ENCODE results near the gene CFAP73. TPM values are rescaled to one million over a fixed set of nuclear protein-coding genes. Genes with fewer than 3 reads are reported as not detected.

The CFAP73 gene
- polyA plus RNA-seq, 1 of the 3 experiments (the other 2 are of a cell fraction), result not detected

- no peak overlapping the region for H3K4me3 ChIP-seq (ENCODE audit: low read depth in 2 of 2, low read length in 1 of 2)
- DNase-seq, result no peak
- H3K9ac ChIP-seq, result no peak overlapping the region
- H2AFZ ChIP-seq (ENCODE audit: low read depth), result no peak overlapping the region
- no peak overlapping the region for H3K4me2 ChIP-seq
- H3K36me3 ChIP-seq (replicated peaks in 1 of 2; ENCODE audit: control insufficient read depth in 1 of 2, insufficient read depth in 2 of 2, low read length in 1 of 2), result no peaks in the 10 kb centered on the region
- H3K4me1 ChIP-seq (ENCODE audit: control insufficient read depth in 1 of 2, insufficient read depth in 2 of 2, low read depth in 1 of 2, low read length in 1 of 2), result peaks cover 0 to 7% of the 10 kb centered on the region in 2 experiments; a peak in 1 of 4 replicates
- no peaks in the 10 kb centered on the region for H3K79me2 ChIP-seq (ENCODE audit: insufficient read depth)
- CTCF ChIA-PET, result interaction anchor here (0.7 to 3.0 kb wide), 7 partner anchors 10 to 71 kb away, joined by 3 to 12 read pairs (median 4); no protein-coding TSS in a partner anchor
- H3F3A ChIP-seq (replicated peaks; ENCODE audit: insufficient read depth), result no peaks in the 10 kb centered on the region
- POLR2A ChIA-PET, result no interaction called here
- TF ChIP-seq IRF3 (IDR thresholded peaks at IDR 0.05; ENCODE audit: low read depth, low read length), result no peak
- TF ChIP-seq POLR2AphosphoS5 (IDR thresholded peaks at IDR 0.05; ENCODE audit: low read depth, low read length), result no peak
- TF ChIP-seq NFIC (IDR thresholded peaks at IDR 0.05; ENCODE audit: borderline replicate concordance), result no peak
- no peak for TF ChIP-seq TAF1 (IDR thresholded peaks at IDR 0.05; ENCODE audit: borderline replicate concordance, low read depth, low read length)
- TF ChIP-seq, protein P1, sequence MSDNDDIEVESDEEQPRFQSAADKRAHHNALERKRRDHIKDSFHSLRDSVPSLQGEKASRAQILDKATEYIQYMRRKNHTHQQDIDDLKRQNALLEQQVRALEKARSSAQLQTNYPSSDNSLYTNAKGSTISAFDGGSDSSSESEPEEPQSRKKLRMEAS (IDR thresholded peaks at IDR 0.05; ENCODE audit: low read depth), result no peak
- TF ChIP-seq, protein P2, sequence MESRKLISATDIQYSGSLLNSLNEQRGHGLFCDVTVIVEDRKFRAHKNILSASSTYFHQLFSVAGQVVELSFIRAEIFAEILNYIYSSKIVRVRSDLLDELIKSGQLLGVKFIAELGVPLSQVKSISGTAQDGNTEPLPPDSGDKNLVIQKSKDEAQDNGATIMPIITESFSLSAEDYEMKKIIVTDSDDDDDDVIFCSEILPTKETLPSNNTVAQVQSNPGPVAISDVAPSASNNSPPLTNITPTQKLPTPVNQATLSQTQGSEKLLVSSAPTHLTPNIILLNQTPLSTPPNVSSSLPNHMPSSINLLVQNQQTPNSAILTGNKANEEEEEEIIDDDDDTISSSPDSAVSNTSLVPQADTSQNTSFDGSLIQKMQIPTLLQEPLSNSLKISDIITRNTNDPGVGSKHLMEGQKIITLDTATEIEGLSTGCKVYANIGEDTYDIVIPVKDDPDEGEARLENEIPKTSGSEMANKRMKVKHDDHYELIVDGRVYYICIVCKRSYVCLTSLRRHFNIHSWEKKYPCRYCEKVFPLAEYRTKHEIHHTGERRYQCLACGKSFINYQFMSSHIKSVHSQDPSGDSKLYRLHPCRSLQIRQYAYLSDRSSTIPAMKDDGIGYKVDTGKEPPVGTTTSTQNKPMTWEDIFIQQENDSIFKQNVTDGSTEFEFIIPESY (IDR thresholded peaks at IDR 0.05; ENCODE audit: borderline replicate concordance, low read depth), result no peak
- TF ChIP-seq GATA2 (CRISPR knock-in tag; IDR thresholded peaks at IDR 0.05), result no peak
- TF ChIP-seq EP300 (IDR thresholded peaks at IDR 0.05; ENCODE audit: borderline replicate concordance in 1 of 2, low read depth in 1 of 2, low read length in 1 of 2), result no peak
- H3K27me3 ChIP-seq (ENCODE audit: insufficient read depth), result no peaks in the 10 kb centered on the region; the same call in 1 of the 2 replicates
- no peaks in the 10 kb centered on the region for H3K9me3 ChIP-seq
- WGBS (ENCODE audit: low lambda C conversion rate), result 6% methylated on average over 4 of the region's 4 CpGs
- no peak overlapping the region for H3K27ac ChIP-seq (ENCODE audit: low read depth in 2 of 2, low read length in 1 of 2)
- H3K9me2 ChIP-seq, result no peaks in the 10 kb centered on the region
- H4K20me1 ChIP-seq (ENCODE audit: insufficient read depth), result no peaks in the 10 kb centered on the region
Measured at GRCh38 chr12:113119980-113120669, 29.4 kb upstream of the CFAP73 start.

DNA sequence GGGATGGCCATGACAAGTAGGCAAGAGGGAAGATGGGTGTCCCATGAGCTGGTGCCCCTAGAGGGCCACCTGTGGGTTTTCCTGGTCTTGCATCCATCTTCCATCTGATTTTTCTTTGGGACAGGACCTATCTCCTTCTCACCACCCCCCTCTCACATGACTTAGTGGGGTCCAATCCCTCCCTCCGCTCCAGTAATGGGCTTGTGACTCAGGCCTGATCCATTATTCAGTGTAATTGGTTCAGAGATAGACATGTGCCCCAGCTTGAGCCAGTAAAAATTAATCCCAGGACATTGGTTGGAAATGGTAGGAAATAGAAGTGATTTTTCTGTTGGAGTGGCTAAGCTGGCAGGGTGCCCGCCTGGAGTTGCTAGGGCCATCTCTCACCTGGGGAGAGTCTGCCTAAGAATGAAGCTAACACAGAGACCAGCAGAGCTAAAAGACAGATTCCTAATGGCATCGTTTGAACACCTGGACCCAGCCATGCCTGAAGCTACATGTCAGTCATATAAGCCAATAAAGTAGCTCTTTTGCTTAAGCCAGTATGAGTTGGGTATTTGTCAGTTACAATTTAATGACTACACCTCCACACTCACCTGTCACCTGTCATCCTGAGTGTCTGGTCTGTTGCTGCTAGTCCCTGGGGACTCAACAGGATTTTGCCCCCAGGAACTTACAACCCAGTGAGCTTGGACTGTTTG is 28.7 kb upstream of the CFAP73 start:
- H3K9me3 ChIP-seq, result no peaks in the 10 kb centered on the region
- H3K4me2 ChIP-seq, result no peak overlapping the region
- no peaks in the 10 kb centered on the region for H3F3A ChIP-seq (replicated peaks; ENCODE audit: insufficient read depth)
- no peaks in the 10 kb centered on the region for H3K36me3 ChIP-seq (replicated peaks in 1 of 2; ENCODE audit: control insufficient read depth in 1 of 2, insufficient read depth in 2 of 2, low read length in 1 of 2)
- no peaks in the 10 kb centered on the region for H4K20me1 ChIP-seq (ENCODE audit: insufficient read depth)
- H3K9me2 ChIP-seq, result no peaks in the 10 kb centered on the region
- H3K27me3 ChIP-seq (ENCODE audit: insufficient read depth), result no peaks in the 10 kb centered on the region; the same call in 1 of the 2 replicates
- no peak overlapping the region for H3K27ac ChIP-seq (ENCODE audit: low read depth in 2 of 2, low read length in 1 of 2)
- H2AFZ ChIP-seq (ENCODE audit: low read depth), result no peak overlapping the region
- no peaks in the 10 kb centered on the region for H3K79me2 ChIP-seq (ENCODE audit: insufficient read depth)
- no peak overlapping the region for H3K9ac ChIP-seq
- H3K4me3 ChIP-seq (ENCODE audit: low read depth in 2 of 2, low read length in 1 of 2), result no peak overlapping the region
- H3K4me1 ChIP-seq (ENCODE audit: control insufficient read depth in 1 of 2, insufficient read depth in 2 of 2, low read depth in 1 of 2, low read length in 1 of 2), result peaks cover 0 to 7% of the 10 kb centered on the region in 2 experiments; a peak in 1 of 4 replicates
- CTCF ChIA-PET, result interaction anchor here (0.9 to 3.0 kb wide), 7 partner anchors 10 to 72 kb away, joined by 3 to 12 read pairs (median 4); no protein-coding TSS in a partner anchor
- POLR2A ChIA-PET, result no interaction called here
- 20% methylated on average over 3 of the region's 3 CpGs for WGBS (ENCODE audit: low lambda C conversion rate)
- DNase-seq, result peak; percentile 51
- TF ChIP-seq, protein P3, sequence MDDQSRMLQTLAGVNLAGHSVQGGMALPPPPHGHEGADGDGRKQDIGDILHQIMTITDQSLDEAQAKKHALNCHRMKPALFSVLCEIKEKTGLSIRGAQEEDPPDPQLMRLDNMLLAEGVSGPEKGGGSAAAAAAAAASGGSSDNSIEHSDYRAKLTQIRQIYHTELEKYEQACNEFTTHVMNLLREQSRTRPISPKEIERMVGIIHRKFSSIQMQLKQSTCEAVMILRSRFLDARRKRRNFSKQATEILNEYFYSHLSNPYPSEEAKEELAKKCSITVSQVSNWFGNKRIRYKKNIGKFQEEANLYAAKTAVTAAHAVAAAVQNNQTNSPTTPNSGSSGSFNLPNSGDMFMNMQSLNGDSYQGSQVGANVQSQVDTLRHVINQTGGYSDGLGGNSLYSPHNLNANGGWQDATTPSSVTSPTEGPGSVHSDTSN (IDR thresholded peaks at IDR 0.05), result no peak
- TF ChIP-seq MXI1 (IDR thresholded peaks at IDR 0.05; ENCODE audit: low read depth, low read length), result no peak; the same call in 1 of the 2 replicates
- no peak for TF ChIP-seq RCOR1 (IDR thresholded peaks at IDR 0.05; ENCODE audit: low read length)
- TF ChIP-seq IRF3 (IDR thresholded peaks at IDR 0.05; ENCODE audit: low read depth, low read length), result no peak
- no peak for TF ChIP-seq RAD21 (IDR thresholded peaks at IDR 0.05; ENCODE audit: low read length)
- no peak for TF ChIP-seq FOXJ3 (CRISPR knock-in tag; IDR thresholded peaks at IDR 0.05)
- no peak for TF ChIP-seq TCF12 (IDR thresholded peaks at IDR 0.05)
- no peak for TF ChIP-seq REST (IDR thresholded peaks at IDR 0.05; ENCODE audit: low read depth, low read length)

Data from SK-N-SH (cell line).